ENCODE results near the gene PTK7.

PTK7 gene

DNA sequence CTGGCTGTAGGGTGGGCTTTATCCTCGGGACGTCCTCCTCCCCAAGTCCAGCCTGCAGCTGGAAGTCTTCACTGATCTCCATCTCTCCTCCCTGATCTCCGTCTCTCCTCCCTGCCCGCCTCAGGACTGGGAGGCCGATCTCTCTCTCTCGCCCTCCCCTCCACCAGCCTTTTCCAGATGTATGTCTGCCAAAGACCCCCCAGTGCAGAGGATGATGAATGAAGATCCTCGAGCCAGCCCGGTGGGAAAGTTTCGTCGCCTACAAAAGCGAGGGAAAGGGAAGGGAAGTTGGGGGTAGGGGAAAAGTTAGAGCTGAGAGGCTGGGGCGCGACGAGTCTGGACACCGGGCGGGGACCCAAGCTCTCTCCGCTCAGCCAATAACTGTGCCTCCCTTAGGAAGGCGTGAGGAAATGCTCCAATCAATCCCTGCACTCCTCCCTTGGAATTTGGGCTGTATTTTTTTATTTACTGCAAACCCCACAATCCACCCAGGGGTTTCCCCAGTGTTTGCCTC is 94.4 kb downstream of the PTK7 start:
- TF ChIP-seq, protein P1, sequence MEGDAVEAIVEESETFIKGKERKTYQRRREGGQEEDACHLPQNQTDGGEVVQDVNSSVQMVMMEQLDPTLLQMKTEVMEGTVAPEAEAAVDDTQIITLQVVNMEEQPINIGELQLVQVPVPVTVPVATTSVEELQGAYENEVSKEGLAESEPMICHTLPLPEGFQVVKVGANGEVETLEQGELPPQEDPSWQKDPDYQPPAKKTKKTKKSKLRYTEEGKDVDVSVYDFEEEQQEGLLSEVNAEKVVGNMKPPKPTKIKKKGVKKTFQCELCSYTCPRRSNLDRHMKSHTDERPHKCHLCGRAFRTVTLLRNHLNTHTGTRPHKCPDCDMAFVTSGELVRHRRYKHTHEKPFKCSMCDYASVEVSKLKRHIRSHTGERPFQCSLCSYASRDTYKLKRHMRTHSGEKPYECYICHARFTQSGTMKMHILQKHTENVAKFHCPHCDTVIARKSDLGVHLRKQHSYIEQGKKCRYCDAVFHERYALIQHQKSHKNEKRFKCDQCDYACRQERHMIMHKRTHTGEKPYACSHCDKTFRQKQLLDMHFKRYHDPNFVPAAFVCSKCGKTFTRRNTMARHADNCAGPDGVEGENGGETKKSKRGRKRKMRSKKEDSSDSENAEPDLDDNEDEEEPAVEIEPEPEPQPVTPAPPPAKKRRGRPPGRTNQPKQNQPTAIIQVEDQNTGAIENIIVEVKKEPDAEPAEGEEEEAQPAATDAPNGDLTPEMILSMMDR (IDR thresholded peaks at IDR 0.05; ENCODE audit: control insufficient read depth, extremely low read depth, insufficient read depth): no peak
- peak overlapping the region; percentile 79 for H3K4me3 ChIP-seq (ENCODE audit: low read depth, low read length)
- DNase-seq (ENCODE audit: low read depth): peak; percentile 64

DNA sequence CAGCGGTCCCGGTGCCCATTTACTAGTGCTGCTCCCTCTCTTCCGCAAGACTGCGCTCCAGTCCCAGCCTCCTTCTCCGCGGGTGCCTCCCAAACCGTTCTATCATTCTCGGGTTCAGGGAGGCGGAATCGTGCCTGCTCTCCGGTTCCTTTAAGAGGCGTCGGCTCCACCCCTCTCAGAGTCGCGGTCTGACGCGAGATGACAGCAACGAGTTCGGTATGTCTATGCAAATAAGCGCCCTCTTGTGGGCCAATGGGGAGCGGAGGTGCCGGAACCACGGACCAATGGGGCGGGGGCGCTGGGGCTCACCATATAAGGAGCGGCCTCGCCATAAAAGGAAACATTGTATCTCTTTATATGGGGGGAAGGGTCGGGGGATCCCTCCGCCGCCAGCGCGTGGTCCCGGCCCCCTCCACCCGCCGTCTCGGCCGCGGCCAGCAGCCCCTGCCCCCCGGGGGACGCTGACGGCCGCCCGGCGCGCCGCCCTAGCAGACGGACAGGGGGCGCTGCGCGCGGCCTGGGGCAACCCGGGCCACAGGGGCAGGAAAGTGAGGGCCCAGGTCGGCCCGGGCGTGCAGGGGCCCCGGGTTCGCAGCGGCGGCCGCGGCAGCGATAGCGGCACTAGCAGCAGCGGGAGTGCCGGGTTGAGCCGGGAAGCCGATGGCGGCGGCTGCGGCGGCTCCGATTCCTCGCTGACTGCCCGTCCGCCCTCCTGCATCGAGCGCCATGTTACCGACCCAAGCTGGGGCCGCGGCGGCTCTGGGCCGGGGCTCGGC is 95.0 kb downstream of the PTK7 start, which contains the start of gene SRF:
SRF (plus strand) TSS at position 339 of the 776 bp plus-strand sequence; CDS start at position 727, 388 bp downstream.
- TF ChIP-seq, protein P1 (IDR thresholded peaks at IDR 0.05; ENCODE audit: control insufficient read depth, extremely low read depth, insufficient read depth): peak; percentile 68
- peak; percentile 96 for DNase-seq (ENCODE audit: low read depth)
- H3K4me3 ChIP-seq (ENCODE audit: low read depth, low read length): peak within 1 kb of the TSS; percentile 79

DNA sequence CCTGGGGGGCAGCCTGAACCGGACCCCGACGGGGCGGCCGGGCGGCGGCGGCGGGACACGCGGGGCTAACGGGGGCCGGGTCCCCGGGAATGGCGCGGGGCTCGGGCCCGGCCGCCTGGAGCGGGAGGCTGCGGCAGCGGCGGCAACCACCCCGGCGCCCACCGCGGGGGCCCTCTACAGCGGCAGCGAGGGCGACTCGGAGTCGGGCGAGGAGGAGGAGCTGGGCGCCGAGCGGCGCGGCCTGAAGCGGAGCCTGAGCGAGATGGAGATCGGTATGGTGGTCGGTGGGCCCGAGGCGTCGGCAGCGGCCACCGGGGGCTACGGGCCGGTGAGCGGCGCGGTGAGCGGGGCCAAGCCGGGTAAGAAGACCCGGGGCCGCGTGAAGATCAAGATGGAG is 95.6 kb downstream of the PTK7 start:
- peak overlapping the region; percentile 79 for H3K4me3 ChIP-seq (ENCODE audit: low read depth, low read length)
- DNase-seq (ENCODE audit: low read depth): no peak
- TF ChIP-seq, protein P1 (IDR thresholded peaks at IDR 0.05; ENCODE audit: control insufficient read depth, extremely low read depth, insufficient read depth): no peak

DNA sequence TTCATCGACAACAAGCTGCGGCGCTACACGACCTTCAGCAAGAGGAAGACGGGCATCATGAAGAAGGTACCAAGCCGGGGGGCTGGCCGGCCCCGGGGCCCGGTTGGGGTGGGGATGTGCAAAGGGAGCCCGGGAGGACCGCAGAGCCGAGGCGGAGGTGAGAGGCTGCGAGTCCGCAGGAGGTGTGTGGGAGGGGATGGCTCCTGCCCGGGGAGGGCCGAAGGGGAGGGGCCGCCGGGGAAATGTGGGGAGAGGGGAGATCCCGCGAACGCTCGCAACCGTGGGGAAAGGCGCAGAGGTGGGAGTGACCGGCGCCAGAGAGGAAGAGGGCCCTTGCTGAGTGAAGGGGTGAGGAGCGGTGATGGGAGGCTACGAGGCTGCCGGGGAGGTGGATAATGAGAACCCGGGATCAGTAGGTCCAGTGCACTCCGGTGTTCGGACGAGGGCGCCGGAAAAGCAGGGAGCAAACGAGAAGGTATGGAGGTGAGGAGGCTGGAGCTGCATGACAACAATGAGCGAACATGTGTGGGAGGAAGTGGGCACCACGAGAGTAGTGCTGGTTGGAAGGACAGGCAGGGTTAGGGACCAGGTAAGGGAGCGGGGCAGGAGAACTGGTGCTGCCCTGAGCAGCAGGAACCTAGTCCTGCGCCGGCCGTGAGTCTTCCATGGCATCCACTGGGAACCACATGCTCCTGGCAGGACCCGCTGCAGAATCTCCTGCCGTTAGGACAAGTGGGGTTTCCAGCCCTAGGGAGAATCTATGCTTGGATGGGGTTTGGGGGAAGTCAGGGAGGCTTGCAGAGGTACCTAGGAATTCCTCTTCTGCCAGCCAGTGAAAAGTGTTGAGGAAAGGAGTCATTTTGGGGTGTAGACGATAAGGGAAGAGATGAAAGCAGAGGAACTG is 96.2 kb downstream of the PTK7 start:
- TF ChIP-seq, protein P1 (IDR thresholded peaks at IDR 0.05; ENCODE audit: control insufficient read depth, extremely low read depth, insufficient read depth): no peak
- no peak for DNase-seq (ENCODE audit: low read depth)
- peak overlapping the region; percentile 79 for H3K4me3 ChIP-seq (ENCODE audit: low read depth, low read length)

DNA sequence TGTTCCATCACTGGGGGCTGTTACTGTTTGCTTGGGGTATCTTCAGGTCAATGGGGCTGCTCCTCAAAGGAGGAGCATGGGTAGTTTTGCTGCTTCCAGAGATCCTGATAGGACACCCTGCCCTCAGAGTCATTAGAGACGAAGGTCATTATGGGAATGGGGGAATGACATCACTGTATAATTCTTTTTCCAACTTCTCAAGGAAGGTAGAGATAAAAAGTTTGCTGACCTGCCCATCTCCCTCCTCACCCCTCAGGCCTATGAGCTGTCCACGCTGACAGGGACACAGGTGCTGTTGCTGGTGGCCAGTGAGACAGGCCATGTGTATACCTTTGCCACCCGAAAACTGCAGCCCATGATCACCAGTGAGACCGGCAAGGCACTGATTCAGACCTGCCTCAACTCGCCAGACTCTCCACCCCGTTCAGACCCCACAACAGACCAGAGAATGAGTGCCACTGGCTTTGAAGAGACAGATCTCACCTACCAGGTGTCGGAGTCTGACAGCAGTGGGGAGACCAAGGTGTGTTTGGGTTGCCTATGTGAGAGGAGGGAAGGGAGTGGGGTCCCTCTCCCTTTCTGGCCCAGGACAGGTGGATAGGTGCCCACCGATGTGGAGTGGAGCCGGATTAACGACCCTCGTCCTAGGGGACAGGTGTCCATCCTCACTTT is 97.6 kb downstream of the PTK7 start:
- TF ChIP-seq, protein P1 (IDR thresholded peaks at IDR 0.05; ENCODE audit: control insufficient read depth, extremely low read depth, insufficient read depth): no peak
- no peak for DNase-seq (ENCODE audit: low read depth)
- H3K4me3 ChIP-seq (ENCODE audit: low read depth, low read length): peak overlapping the region; percentile 35; the same call in 1 of the 2 replicates

Data from LNCaP clone FGC (cell line).